Glomerular visceral epithelial cell (primary cell): ENCODE measurements around the gene USP51.
A peak's percentile ranks its signal among the peaks of the same experiment; 100 is the strongest.
"Not testable (repeated sequence)": the region's sequence is repeated elsewhere in the genome, so short reads cannot be mapped to it uniquely, and the experiment has no call there.

Experiments
- DNase-seq: peaks from one replicate; pipeline ENCODE4 v3.0.0-alpha.2; 2016; ENCODE audit errors: extremely low spot score

The USP51 gene

GRCh38 chrX:55465108-55465507 lies 24.5 kb downstream of the USP51 start:
- not testable (repeated sequence) for DNase-seq

GRCh38 chrX:55464050-55464449 lies 25.6 kb downstream of the USP51 start:
- DNase-seq: not testable (repeated sequence)

GRCh38 chrX:55459926-55460325 lies 29.7 kb downstream of the USP51 start:
- DNase-seq: not testable (repeated sequence)

GRCh38 chrX:55459426-55459825 lies 30.2 kb downstream of the USP51 start:
- not testable (repeated sequence) for DNase-seq

GRCh38 chrX:55455708-55456107 lies 33.9 kb downstream of the USP51 start:
- DNase-seq: not testable (repeated sequence)

- no peak for DNase-seq
Observed at GRCh38 chrX:55452833-55453124, 36.9 kb downstream of the USP51 start.

GRCh38 chrX:55451990-55452832 lies 37.4 kb downstream of the USP51 start, which contains the start of gene MAGEH1:
MAGEH1 (plus strand) TSS chrX:55452127; CDS start chrX:55452375, 248 bp downstream.
- peak; percentile 70 for DNase-seq

GRCh38 chrX:55451626-55451989 lies 38.0 kb downstream of the USP51 start:
- DNase-seq: no peak

- DNase-seq: no peak
Observed at GRCh38 chrX:55451141-55451540, 38.5 kb downstream of the USP51 start.

GRCh38 chrX:55450259-55450658 lies 39.4 kb downstream of the USP51 start:
- no peak for DNase-seq

- not testable (repeated sequence) for DNase-seq
Observed at GRCh38 chrX:55443468-55443867, 46.2 kb downstream of the USP51 start.
